Transverse colon (tissue), 4 donors: ENCODE measurements around the gene PLAGL2.

Experiments used
- CTCF ChIP-seq, 5 experiments: fragments of 200-600 bp in 3 of 5; fragments of 450-650 bp in 2 of 5; sonication (generic) in 3 of 5; IDR thresholded peaks; 1 replicate in 2 of 5; 2 replicates in 3 of 5; pipeline ENCODE4 v1.5.1; 2016 to 2017; ENCODE audit warnings: antibody characterized with exemption in 5 of 5, inconsistent platforms in 3 of 5, mild to moderate bottlenecking in 2 of 5, moderate library complexity in 1 of 5
- EP300 ChIP-seq: sonication (generic); formaldehyde crosslinking; IDR thresholded peaks from one replicate; pipeline ENCODE4 v1.6.1; 2017; ENCODE audit warnings: antibody characterized with exemption, low read depth
- POLR2A ChIP-seq: fragments of 450-650 bp; IDR thresholded peaks from one replicate; pipeline ENCODE4 v1.6.1; 2016; ENCODE audit warnings: antibody characterized with exemption, mild to moderate bottlenecking, moderate library complexity
- POLR2AphosphoS5 ChIP-seq, 3 donors: sonication (generic); formaldehyde crosslinking; IDR thresholded peaks; one replicate each; pipeline ENCODE4 v1.6.1; 2016; ENCODE audit warnings: antibody characterized with exemption in 3 of 3

- TF ChIP-seq CTCF (IDR thresholded peaks at IDR 0.05), result no peak
- TF ChIP-seq POLR2A, result no peak
- TF ChIP-seq EP300, result no peak
- TF ChIP-seq POLR2AphosphoS5 (IDR thresholded peaks at IDR 0.05), result no peak
Measured at GRCh38 chr20:32229251-32229747, 21.8 kb upstream of the PLAGL2 start.
